Measurements from ENCODE around the gene ELMO3. TPM values are rescaled to one million over a fixed set of nuclear protein-coding genes. Genes with fewer than 3 reads are reported as not detected.

Gene ELMO3
- total and polyA plus RNA-seq, 2 of the 4 experiments (the other 2 are of a cell fraction): 0.36 to 1.6 TPM

GRCh38 chr16:67157106-67157748 is 41.7 kb upstream of the ELMO3 start:
- no peak overlapping the region for H3K56ac ChIP-seq (ENCODE audit: extremely low read depth, insufficient read depth, low read length)
- H2AFZ ChIP-seq (replicated peaks; ENCODE audit: low read length, poor library complexity): no peak overlapping the region
- H3K9ac ChIP-seq (ENCODE audit: low read depth, low read length): no peak overlapping the region
- H3K14ac ChIP-seq (replicated peaks; ENCODE audit: low read depth, low read length): no peak overlapping the region
- no peaks in the 10 kb centered on the region for H3K36me3 ChIP-seq (ENCODE audit: control insufficient read depth, insufficient read depth, low read length)
- peaks cover 30% of the 10 kb centered on the region for H4K20me1 ChIP-seq (ENCODE audit: insufficient read depth, low read length)
- H3K27me3 ChIP-seq (ENCODE audit: control insufficient read depth, insufficient read depth, low read length): no peaks in the 10 kb centered on the region
- no peak overlapping the region for H2BK15ac ChIP-seq (ENCODE audit: low read depth, low read length)
- no peak overlapping the region for H4K8ac ChIP-seq (ENCODE audit: low read depth in 2 of 2, low read length in 2 of 2)
- no peaks in the 10 kb centered on the region for H3K9me3 ChIP-seq (ENCODE audit: control insufficient read depth, insufficient read depth, low read length)
- no peak for ATAC-seq (ENCODE audit: low read depth)
- no peak overlapping the region for H2AK5ac ChIP-seq (ENCODE audit: low read depth, low read length)
- H2BK120ac ChIP-seq (ENCODE audit: low read depth, low read length): no peak overlapping the region
- no peak overlapping the region for H4K5ac ChIP-seq (ENCODE audit: low read depth, low read length)
- H3K79me1 ChIP-seq (ENCODE audit: low read depth in 1 of 2, low read length in 2 of 2): peaks cover 10 to 25% of the 10 kb centered on the region in 2 experiments; a peak in 2 of 4 replicates
- no peak overlapping the region for H2AK9ac ChIP-seq (replicated peaks; ENCODE audit: low read depth, low read length, poor library complexity)
- POLR2A ChIA-PET (ENCODE audit: unreplicated experiment): no interaction called here
- H3K9me1 ChIP-seq (ENCODE audit: insufficient read depth, low read length): peaks cover 5% of the 10 kb centered on the region; the same call in 1 of the 2 replicates
- in situ Hi-C loops (cut with MboI; ENCODE audit: low sequenced_read_pairs): loop anchor here (5.0 kb wide), 1 partner anchor 195 kb away; the partner anchor contains the start of gene CES3
- H3K27ac ChIP-seq (ENCODE audit: insufficient read depth, low read length): no peak overlapping the region
- no peak overlapping the region for H3K18ac ChIP-seq (ENCODE audit: low read depth, low read length)
- no peak overlapping the region for H3K4me2 ChIP-seq (ENCODE audit: low read depth, low read length)
- H3K4ac ChIP-seq (ENCODE audit: low read depth, low read length): no peak overlapping the region
- no peak overlapping the region for H2BK20ac ChIP-seq (ENCODE audit: low read depth, low read length)
- no peak overlapping the region for H2BK5ac ChIP-seq (ENCODE audit: low read depth, low read length, poor library complexity, severe bottlenecking)
- no peak overlapping the region for H3K4me3 ChIP-seq (ENCODE audit: insufficient read depth, low read depth, low read length)
- intact Hi-C loops (cut with micrococcal nuclease): loop anchor here (10.0 kb wide), 1 partner anchor 262 kb away; no protein-coding TSS in a partner anchor
- CTCF ChIA-PET: interaction anchor here (0.9 kb wide), 1 partner anchor 28 kb away, joined by 3 read pairs; no protein-coding TSS in a partner anchor
- no peak overlapping the region for H4K91ac ChIP-seq (ENCODE audit: insufficient read depth, low read depth, low read length)
- no peak overlapping the region for H3K23ac ChIP-seq (ENCODE audit: low read depth, low read length)
- dilution Hi-C loops (cut with HindIII; ENCODE audit: low sequenced_read_pairs, unreplicated experiment): no loop called here
- H3K4me1 ChIP-seq (ENCODE audit: control insufficient read depth, insufficient read depth, low read length): peaks cover 5% of the 10 kb centered on the region; the same call in 1 of the 2 replicates
- BruUV-seq (replicated peaks): no TSS peak
- no peak for DNase-seq
- 33% methylated on average over 1 of the region's 7 CpGs; no CpG with 5 or more reads in 1 of the 2 experiments for WGBS, 2 experiments (ENCODE audit: extremely low coverage in 2 of 2, insufficient read length in 1 of 2)
- TF ChIP-seq MAFK (IDR thresholded peaks at IDR 0.05; ENCODE audit: low read depth, low read length) (no peak), CHD1 (IDR thresholded peaks at IDR 0.05; ENCODE audit: low read depth, low read length) (no peak), FOS (IDR thresholded peaks at IDR 0.05; ENCODE audit: low read depth, low read length) (no peak), USF2 (IDR thresholded peaks at IDR 0.05; ENCODE audit: low read depth, low read length) (no peak), RFX5 (IDR thresholded peaks at IDR 0.05; ENCODE audit: low read depth, low read length) (no peak), MXI1 (IDR thresholded peaks at IDR 0.05; ENCODE audit: borderline replicate concordance, low read depth, low read length) (no peak), MAZ (IDR thresholded peaks at IDR 0.05; ENCODE audit: borderline replicate concordance, low read depth, low read length) (no peak), RCOR1 (IDR thresholded peaks at IDR 0.05; ENCODE audit: insufficient replicate concordance, low read length) (no peak), BHLHE40 (IDR thresholded peaks at IDR 0.05; ENCODE audit: low read depth, low read length) (no peak), CTCF (conservative IDR thresholded peaks at IDR 0.05; ENCODE audit: low read depth, low read length) (no peak), ELK1 (IDR thresholded peaks at IDR 0.05; ENCODE audit: borderline replicate concordance, low read depth, low read length) (no peak), CEBPB (IDR thresholded peaks at IDR 0.05; ENCODE audit: low read depth, low read length) (no peak), SMC3 (IDR thresholded peaks at IDR 0.05; ENCODE audit: low read depth, low read length) (no peak), RAD21 (IDR thresholded peaks at IDR 0.05; ENCODE audit: low read length) (no peak), NFE2L2 (IDR thresholded peaks at IDR 0.05; ENCODE audit: low read depth, low read length) (no peak)

All from IMR-90 (cell line).